Activated gamma-delta T cell treated with Interleukin-2 at 50 U/mL for 16 hours (primary cell): ENCODE data around the gene RACGAP1.
A peak's percentile ranks its signal among the peaks of the same experiment; 100 is the strongest.

Source experiments
- DNase-seq: peaks from one replicate; pipeline ENCODE4 v3.0.0-alpha.2; 2020

Gene RACGAP1

DNA sequence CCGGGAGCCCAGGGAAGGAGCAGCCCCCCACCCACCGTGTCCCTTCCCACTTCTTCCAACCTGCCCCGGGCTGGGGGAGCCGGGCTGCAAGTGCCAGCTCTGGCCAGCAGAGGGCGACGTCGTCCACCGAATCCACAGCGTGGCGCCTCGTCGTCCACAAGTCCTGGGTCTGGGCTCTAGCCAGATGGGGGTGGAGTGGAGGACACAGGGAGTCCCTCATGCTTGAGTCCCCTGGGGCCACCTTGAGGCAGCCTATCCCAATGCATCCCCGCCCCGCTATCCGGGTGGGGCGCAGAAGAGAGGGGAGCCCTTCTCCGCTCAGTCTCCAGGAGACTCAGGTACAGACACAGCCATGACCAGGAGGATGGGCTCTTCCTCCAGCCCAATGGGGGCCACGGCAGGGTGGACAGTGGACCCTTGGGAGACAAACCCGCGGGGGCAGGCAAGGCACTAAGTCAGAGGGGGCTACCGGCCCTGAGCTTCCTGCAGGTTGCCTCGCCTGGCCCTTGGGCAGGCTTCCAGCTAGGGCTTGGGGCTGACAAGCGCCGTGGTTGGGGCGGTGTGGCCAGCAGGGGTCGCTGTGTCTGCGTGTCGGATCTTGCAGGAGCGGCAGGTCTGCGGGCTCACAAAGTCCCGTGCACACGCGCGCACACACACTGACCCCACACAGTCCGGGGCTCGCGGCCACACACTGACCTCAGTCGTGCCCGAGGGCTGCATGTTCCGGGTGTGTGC is 58.1 kb downstream of the RACGAP1 start:
- peak; percentile 95 for DNase-seq

DNA sequence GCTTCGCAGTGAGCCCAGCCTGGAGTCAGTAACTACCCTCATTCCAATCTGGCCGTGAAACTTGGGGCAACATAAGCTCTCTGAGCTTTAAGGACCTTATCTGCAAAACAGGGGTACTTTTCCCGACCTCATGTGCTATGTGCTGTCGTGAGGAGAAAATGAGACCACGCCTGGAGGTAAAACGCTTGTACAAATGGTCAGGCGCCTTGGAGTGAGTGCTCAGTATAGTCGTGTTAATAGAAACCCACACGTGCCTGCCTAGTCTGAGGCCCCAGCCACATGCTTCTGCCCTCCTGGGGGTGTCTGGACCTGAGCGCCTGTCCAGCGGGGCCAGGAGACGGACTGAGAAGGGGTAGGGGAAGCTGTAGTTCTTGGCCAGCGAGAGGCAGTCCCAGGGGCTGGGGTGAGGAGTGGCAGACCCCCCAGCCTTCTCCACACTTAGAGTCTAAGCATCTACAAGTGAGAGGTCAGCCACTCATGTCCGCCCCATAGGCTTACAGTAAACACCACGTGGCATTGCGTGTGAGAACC is 58.7 kb downstream of the RACGAP1 start:
- DNase-seq, result no peak

DNA sequence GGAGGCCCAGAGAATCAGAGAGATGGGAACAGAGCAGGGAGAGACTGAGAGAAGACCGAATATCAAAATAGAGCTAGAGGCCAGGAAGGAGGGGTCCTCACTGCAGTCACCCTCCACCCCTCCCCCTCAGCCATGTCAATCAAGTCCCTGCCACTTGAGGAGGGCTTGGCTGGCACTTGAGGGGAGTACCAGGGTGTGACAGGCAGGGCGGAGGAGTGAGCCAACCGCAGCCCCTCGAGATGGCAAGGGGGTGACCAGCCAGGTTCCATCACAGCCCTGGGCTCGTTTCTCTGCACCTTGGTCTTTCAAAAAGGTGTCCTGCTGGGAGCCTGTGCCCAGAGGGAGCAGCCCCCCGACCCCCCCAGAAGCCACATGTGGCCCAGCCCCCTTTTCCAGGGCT is 59.5 kb downstream of the RACGAP1 start:
- DNase-seq, result no peak

DNA sequence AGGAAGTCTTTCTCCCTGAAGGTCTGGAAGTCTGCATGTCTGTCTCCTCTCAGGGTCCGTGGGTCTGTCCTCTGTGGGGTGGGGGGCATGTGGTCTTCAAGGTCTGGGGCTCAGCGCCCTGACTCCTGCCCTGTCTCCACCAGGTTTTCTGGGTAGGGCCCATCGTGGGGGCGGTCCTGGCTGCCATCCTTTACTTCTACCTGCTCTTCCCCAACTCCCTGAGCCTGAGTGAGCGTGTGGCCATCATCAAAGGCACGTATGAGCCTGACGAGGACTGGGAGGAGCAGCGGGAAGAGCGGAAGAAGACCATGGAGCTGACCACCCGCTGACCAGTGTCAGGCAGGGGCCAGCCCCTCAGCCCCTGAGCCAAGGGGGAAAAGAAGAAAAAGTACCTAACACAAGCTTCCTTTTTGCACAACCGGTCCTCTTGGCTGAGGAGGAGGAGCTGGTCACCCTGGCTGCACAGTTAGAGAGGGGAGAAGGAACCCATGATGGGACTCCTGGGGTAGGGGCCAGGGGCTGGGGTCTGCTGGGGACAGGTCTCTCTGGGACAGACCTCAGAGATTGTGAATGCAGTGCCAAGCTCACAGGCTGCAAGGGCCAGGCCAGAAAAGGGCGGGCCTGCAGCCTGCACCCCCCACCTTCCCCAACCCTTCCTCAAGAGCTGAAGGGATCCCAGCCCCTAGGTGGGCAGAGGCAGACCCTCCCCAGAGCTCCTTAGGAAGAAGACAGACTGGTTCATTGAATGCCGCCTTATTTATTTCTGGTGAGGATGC is 60.3 kb downstream of the RACGAP1 start:
- no peak for DNase-seq

DNA sequence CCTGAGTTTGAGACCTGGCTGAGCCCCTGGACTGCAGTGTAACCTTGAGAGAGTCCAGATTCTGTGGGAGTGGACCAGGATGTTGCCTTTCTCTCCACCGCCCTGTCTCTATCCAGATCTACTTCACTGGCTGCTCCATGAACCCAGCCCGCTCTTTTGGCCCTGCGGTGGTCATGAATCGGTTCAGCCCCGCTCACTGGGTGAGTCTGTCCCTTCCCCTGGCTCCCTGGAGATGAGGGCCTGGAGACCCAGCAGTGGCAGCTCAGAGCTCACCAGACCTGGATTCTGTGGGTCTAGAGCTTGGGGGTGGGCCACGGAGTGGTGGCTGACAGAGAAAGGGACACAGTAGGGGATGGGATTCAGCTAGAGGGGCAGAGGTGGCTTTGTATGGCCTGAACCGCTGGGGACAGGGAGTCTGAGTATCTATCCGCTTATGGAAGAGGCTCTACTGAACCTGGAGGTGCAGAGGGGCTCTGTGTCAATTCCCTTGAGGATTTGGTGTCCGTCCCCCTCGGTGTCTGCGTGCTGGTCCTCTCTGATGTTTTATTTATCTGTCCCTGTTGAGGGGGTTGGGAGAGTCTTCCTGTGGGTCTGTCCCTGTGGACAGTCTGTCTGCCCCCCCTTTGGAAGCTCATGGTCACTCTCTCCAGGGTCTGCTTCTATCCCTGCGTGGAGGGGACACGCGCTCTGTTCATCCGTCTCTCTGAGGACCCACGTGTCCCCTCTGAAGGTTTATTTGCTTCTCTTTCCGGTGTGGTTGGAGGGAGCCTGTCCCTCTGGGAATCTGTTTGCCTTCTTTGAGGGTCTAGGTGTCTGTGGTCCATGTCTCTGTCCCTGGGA is 61.1 kb downstream of the RACGAP1 start:
- DNase-seq, result no peak

DNA sequence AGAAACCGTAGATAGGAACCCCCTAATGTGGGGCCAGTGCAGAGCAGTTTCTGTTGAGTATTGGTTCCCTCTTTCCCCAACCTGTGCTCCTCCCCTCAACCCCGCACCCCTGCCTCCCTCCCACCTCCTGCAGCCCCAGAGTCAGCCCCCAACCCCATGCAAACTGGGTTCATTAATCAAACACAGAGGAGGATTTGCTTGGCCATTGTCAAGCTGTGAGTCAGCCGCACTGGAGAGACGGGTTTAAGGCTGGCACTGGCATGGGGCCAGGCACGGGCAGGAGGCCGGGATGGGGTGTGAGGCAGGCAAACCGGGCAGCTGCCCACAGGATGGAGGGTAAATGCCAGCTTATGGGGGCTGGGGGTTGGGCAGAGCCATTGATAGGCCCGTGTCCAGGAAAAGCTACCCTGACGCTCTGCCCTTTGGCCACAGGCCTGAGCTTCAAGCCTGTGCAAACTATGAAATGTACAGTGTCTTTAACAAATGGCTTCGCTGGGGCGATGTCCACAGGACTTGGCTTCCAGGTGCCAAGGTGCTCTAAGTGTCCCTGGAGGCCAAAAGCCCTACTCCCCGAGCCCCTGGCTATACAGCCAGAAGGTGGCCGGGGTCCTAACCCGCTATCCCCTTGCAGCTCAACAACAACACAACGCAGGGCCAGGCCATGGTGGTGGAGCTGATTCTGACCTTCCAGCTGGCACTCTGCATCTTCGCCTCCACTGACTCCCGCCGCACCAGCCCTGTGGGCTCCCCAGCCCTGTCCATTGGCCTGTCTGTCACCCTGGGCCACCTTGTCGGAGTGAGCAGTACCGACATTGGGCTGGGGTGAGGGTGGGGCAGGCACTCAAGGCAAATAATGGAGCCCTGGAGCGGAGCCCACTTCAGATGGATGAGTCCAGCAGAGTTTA is 62.2 kb downstream of the RACGAP1 start:
- no peak for DNase-seq

DNA sequence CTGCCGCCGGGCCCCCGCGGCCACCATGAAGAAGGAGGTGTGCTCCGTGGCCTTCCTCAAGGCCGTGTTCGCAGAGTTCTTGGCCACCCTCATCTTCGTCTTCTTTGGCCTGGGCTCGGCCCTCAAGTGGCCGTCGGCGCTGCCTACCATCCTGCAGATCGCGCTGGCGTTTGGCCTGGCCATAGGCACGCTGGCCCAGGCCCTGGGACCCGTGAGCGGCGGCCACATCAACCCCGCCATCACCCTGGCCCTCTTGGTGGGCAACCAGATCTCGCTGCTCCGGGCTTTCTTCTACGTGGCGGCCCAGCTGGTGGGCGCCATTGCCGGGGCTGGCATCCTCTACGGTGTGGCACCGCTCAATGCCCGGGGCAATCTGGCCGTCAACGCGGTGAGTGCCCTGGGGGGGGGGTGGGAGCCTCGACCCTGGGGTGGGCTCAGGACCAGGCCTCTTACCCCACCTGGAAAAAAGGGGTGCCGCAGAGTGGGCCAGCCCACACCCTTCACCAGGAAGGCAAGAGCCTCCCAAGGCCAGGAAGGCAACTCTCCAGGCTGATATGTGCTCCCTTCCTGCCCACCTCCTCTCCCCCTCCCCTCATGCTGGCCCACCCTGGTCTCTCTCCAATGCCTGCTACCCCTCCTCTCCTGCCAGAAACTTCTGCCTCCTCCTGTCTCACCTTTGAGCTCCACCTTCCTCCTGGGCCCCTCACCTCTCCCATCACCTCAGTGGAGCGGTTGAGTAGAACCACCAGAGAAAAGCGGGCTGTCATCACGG is 63.1 kb downstream of the RACGAP1 start:
- no peak for DNase-seq

DNA sequence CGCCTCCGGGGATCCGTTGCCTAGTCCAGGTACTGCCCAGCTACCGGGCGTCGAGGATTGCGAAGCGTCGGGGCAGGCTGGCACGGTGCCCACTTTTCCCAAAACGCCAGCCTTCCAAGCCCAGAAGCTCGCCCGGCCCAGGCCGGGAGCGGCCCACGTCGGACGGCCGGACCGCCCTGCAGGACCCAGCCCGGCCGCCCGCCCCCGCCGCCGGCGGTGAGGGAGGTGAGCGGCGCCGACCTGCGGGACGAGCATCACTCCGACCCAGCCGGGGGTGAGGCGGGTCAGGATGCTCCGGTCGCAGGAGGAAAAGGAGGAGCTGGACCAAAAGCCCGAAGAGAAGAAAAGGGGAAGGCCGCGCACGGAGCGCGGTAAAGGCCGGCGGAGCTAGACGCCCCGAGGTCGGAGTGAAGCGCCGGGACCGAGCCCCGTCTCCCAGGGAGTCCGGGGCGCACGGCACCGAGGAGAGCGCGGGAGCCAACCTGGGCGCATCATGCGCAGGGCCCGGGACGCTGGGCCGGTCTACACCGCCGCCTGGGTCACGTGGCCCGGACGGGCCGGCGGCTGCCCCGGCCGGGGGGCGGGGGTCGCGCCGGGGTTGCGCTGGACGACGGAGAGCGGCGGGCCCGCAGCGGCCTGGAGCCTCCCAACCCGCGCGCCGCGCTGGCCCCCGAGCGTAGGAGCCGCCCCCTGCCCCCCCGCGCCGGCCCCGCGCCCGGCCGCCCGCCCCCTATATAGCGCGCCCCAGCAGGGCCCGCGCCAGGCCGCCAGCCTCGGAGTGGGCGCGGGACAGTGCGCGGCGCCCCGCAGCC is 64.0 kb downstream of the RACGAP1 start, which contains the start of gene AQP5:
AQP5 (plus strand) TSS at position 762 of the 812 bp plus-strand sequence. CDS start 146 bp downstream, outside the sequence.
- DNase-seq, result no peak

DNA sequence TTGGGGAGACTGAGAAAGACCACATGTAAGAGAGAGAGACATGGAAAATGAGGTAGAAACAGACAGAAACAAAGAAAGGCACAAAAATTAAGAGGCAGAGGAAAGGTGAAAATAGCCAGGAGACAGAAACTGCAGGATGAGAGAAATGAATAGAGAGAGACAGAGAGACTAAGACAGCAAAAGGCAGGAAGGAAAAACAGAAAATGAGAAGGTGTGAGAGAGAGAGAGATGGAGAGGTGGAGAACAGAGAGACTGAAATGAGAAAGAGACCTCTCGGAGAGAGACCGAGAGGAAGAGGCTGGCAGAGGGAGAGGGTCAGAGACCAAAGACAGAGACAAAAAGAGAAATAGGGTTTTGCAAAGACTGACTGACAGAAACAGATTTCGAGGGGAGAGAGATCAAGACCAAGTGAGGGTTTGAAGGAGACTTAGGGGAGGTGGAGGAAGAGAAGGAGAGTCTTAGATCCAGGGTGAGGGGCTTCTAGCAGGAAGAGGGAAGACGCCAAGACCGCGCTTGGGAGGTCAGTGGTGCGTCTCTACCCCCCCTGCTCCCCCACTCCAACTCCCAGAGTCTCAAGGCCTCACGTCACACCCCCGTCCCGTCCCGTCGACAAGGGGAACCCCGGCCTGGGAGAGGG is 64.7 kb downstream of the RACGAP1 start:
- DNase-seq, result no peak

DNA sequence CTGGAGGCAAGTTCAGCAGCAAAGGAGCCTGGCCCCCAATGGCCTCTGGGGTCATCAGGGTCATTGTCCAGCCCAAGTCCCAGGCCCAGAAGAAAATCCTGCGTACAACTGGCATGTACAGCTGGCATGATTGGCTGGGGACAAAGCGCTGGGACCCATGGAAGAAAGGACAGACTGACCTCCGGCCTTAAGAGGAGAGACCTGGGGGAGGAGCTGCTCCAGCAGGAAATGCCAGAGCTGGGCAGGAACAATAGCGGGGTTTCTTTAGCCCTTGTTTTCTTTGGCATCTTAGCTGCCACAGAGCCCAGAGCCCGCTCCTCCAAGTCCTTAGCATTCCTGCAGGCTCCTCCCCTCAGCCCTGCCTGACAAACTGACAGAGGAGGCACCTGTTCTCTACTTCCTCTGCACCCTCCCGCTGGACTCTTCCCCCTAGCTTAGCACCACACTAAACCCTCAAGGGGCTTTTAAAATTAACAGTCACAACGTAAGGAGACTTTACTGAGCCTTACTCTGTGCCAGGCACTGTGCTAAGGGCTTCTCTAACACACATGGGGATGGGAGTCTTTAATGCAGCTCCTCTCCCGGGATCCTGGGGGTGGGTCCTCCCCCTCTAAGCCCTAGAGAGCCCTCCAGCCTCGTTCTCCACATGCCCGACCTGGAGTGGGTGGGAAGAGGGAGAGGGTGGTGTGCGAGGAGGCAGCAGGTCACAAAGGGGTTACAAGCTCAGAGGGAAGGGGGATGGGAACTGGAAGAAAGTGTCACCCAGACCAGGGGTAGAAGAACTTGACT is 65.4 kb downstream of the RACGAP1 start:
- no peak for DNase-seq

DNA sequence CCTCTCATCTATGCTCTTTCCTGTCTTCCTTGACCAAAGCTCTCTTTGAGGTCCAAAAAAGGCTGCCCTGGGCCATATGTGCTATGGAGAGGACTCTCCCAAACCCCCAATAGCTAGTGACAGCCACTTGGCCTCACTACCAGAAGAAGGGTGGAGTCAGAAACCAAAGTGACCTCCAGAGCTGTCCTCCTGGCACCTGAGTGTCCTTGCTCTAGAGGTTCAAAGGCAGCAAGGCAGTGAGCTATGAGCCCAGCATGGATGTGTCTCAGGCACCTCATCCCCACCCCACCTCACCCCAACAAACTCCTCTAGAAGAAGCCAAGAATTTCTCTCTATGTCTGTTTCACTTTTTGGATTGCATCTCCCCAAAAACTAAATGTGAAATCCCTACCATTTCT is 67.7 kb downstream of the RACGAP1 start:
- DNase-seq, result no peak

DNA sequence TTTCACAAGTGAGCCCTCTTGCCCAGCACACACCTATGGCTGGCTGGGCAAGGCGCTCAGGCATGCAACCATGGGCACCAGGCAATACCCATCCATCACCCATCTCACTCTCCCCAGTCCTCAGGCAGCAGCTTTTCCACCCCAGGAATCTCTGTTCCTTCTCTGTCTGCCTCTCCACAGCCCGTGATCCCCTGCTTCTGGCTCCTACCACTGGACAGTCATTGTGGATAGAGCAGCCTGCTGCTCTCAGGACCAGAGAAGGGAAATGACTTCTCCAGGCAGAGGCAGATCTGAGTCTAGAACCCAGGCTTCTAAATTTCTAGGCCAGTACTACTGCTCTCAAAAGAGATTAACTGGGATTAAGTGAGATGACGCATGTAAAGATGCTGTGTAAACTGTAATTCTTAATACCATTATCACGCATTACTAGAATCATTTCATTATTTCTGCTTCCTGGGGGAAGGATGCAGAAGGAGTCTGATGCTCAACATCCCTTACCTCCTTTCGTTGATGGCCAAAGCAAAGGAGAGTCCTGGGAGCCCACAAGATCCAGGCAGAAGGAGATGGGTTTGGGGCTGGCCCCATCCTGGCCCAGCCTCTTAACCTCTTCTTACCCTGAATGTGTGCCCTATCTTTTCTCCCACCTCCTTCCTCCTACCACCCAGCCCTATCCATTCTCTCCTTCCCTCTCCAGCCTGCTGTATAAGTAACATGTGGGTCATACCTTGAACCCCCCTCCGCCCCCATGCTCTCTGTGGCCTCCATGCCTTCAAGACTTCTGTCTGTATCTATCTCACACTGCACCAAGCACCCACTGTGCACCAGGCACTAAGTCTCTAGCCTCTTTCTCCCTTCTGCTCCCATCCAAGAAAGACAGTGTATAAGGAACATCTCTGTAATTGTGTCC is 68.4 kb downstream of the RACGAP1 start:
- DNase-seq, result no peak

DNA sequence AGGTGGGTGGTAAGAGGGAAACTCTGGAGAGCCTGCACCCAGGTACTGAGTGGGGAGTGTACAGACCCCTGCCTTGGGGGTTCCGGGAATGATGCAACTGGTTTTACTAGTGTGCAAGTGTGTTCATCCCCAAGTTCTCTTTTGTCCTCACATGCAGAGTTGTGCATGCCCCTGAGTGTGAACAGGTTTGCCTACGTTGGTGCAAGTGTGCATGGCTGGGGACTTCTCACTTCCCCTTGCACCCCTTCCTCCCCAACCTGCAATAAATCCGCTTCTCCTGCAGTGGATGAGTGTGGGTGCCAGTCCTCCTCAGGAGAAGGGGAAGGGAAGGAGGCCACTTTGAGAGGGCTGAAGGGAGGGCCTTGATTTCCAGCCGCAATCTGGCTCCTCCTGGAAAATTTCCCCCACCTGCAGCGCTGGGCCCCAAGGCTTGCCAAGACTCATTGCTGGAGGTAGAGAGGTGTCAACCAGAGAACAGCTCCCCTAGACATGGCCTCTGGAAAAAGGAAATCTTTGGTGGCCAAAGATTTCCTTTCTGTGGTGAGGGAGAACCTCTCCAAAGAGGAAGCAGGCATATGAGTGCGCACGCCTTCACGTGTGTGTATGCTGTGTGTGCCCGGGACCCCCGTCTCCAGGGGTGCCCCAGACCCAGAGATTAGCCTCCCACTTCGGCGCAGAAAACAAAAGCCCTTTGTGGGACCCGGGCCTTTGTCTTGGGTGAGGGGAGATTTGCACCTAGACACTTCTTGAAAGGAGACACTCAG is 69.2 kb downstream of the RACGAP1 start:
- DNase-seq, result no peak

DNA sequence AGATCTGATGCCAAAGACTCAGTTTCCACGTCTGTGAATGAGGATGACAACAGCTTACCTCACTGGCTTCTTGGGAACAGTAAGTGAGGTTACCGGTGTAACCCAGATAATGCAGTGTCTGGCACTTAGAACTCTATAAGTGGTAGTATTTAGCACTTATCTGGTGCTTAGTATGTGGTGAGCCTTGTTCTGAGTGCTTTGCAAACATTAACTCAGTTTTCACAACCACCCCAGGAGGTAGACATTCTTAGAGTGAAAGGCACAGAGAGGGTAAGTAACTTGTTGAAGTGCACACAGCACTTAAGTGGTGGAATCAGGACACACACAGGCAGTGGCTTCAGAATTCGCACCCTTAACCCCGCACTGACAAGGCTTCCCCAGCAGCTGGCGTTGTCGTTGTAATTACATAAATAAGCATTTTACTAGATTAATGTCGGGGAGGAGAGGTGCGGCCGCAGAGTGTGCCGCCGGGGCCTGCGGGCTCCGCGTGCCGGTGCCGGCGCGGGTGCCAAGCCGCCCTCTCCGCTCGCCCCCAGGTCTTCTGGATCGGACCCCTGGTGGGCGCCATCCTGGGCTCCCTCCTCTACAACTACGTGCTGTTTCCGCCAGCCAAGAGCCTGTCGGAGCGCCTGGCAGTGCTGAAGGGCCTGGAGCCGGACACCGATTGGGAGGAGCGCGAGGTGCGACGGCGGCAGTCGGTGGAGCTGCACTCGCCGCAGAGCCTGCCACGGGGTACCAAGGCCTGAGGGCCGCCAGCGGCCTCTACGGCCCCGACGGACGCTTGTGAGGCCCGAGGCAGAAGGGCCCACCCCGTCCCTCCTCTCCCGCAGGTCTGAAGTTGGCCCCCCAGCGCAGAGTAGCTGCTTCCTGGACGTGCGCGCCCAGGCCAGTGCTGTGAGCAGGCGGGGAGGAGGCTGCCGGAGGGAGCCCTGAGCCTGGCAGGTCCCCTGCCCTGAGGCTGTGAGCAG is 70.1 kb downstream of the RACGAP1 start:
- no peak for DNase-seq

DNA sequence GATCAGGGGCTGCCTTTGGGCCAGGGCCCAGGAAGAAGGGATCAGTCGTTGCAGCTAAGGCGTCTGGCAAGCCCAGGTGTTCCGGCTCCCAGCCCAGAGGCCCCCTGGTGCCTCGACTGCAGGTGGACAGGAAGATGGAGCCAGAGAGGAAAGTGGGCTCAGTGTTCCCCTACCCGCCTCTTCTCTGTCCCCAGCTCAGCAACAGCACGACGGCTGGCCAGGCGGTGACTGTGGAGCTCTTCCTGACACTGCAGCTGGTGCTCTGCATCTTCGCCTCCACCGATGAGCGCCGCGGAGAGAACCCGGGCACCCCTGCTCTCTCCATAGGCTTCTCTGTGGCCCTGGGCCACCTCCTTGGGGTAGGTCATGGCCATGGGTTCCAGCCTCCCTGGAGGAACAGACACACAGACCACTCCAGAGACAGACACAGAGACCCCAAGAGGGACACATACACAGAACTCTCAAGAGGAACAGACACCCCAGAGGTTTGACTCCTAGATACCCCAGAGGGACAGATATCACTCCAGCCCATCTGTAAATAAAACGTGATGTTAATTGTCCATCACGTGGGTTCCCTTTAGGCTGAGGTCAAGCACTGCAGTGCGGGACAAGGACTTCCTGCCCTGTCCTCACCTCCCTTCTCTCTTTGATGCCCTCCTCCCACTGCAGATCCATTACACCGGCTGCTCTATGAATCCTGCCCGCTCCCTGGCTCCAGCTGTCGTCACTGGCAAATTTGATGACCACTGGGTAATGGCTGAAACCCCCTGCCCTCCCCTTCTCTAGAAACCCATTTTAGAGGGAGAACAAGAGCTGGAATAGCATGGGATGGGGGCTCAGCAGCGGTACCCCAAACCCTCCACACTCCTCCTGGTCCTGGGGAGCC is 71.1 kb downstream of the RACGAP1 start:
- DNase-seq, result no peak
